ENCODE data around the gene NAA10.

Gene NAA10

GRCh38 chrX:153926858-153927671 is 7.8 kb downstream of the NAA10 start:
- DNase-seq = peak; percentile 57

- no peak for DNase-seq
Measured at GRCh38 chrX:153926552-153926857, 8.3 kb downstream of the NAA10 start.

DNA sequence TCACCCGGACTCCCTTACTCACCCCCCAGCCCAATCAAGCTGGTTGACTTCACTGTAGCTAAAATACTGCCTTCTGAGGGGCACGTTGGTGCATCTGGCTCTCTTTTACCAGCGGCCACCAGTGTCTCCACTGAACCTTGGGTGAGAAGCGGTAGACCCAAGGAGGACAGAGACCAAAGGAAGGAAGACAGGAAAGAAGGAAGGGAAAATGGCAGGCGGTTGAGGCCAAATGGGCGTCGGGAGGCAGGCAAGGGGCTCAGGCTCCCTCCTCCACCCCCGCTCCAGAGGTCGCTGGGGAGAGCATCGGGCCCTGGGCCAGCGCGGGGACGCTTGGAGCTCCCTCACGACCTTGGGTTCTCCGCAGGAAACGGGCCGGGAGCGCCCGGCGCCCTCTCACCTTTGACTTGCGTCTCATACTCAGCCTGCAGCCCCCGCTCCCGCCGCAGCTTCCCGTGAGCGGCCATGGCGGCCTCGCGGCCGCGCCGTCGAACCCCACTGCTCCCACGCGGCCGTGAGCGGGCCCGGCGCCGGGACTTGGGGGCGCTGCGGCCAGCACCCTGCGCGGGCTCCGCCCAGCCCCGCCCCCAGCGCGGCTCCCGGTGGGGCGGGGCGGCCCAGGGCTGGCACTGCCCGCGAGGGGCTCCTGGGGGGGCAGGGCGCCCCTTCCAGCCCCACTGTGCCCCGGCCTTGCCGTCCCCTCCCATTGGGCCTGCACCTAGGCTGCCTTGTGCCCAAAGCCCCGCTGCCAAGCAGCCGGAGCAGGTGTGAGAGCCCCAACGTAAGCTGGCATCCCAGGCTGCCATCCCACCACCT is 8.9 kb downstream of the NAA10 start, which contains the start of gene ARHGAP4:
ARHGAP4 (minus strand) TSS at position 526 of the 813 bp plus-strand sequence; CDS start at position 464, 62 bp downstream.
- DNase-seq = peak; percentile 22

DNA sequence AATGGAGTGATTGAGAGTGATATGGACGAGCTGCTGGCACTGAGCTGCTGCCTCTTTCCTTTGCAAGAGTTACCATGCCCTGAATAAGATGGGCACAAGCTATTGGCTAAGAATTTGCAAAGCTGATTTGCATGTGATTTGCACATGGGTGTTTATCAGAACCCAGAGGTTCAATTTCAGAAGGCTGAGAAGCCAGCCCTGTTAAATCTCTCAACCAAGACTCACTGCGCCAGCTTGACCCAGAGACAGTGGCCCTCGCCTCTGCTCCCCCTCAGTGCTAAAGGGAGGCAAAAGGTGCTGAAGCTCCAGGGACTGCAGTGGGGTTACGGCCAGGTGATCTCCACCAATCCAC is 9.5 kb downstream of the NAA10 start:
- no peak for DNase-seq

GRCh38 chrX:153924149-153924861 is 10.5 kb downstream of the NAA10 start:
- DNase-seq = no peak

- no peak for DNase-seq
Measured at GRCh38 chrX:153922932-153923857, 11.6 kb downstream of the NAA10 start.

- DNase-seq = no peak
Measured at GRCh38 chrX:153921511-153922446, 13.1 kb downstream of the NAA10 start.

DNA sequence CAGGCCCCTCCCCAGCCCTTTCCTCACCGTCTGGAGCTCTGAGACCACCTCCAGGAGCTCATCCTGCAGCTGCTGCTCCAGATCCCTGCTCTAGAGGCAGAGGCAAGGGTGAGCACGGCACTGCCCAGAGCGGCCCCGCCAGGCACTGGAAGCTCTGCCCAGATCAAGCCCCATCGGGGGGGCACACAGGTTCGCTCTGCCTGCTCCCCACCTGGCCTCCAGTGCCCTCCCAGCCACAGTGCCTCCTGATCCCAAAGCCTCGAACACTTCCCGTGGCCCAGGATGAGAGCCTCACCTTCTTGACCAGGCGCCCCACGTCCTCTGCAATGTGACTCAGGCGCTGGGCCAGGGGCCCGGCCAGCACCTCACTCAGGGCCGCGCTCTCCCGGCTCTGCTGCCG is 13.8 kb downstream of the NAA10 start:
- no peak for DNase-seq

DNA sequence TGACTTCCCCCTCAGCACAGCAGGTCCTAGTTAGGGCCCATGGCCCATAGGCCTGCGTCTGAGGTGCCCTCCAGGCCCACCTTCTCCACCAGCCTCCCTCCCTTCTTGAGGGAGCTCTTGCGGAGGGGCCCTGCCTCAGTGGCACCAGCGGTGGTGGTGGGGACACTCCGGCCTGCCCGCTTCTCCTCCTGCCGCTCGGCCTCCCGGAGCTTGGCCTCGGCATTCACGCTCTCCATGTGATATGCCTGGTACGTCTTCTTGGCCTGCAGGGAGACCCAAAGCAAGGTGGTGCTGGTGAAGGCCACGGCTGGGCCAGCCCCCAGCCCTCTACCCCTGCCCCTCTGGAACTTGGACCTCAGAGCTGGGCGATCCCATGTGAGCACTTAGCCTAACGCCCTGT is 14.3 kb downstream of the NAA10 start:
- no peak for DNase-seq

DNA sequence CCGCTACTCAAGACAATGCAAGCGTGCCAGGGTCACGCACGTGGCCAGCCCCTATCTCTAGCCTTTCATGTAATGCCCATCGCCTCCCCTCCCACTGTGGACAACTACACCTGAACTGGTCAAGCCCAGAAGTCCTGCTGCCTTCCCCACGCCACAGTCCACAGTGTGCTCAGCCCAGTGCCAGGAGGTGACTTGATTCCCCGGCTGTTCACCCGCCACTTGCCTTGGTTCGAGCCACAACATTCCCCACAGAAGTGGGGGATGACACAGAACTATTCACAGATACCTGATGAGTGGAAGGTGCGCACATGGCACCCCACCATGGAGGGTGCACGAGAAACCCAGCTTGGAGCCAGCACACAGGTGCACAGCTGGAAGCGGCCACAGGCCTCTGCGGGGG is 15.6 kb downstream of the NAA10 start:
- no peak for DNase-seq

GRCh38 chrX:153917869-153918268 is 17.0 kb downstream of the NAA10 start:
- no peak for DNase-seq

- no peak for DNase-seq
Measured at GRCh38 chrX:153913701-153914100, 21.1 kb downstream of the NAA10 start.

GRCh38 chrX:153913211-153913610 is 21.6 kb downstream of the NAA10 start:
- no peak for DNase-seq

GRCh38 chrX:153911798-153912197 is 23.0 kb downstream of the NAA10 start:
- DNase-seq = no peak

GRCh38 chrX:153910446-153910845 is 24.4 kb downstream of the NAA10 start:
- no peak for DNase-seq

GRCh38 chrX:153909980-153910360 is 24.9 kb downstream of the NAA10 start:
- no peak for DNase-seq

GRCh38 chrX:153909024-153909979 is 25.5 kb downstream of the NAA10 start:
- DNase-seq = no peak

- DNase-seq = no peak
Measured at GRCh38 chrX:153908219-153908860, 26.5 kb downstream of the NAA10 start.

- no peak for DNase-seq
Measured at GRCh38 chrX:153907456-153907855, 27.4 kb downstream of the NAA10 start.
